WTC11 (cell line): ENCODE measurements around the gene NTRK3. TPM values are rescaled to one million over a fixed set of nuclear protein-coding genes. Genes with fewer than 3 reads are reported as not detected.

Source experiments
- ATAC-seq: fragments of 200-7000 bp; cut with Tn5 transposase; 2 replicates; pipeline ENCODE4 v1.10.0; 2021; ENCODE audit warnings: mild to moderate bottlenecking, moderate library complexity
- CTCF ChIA-PET: fragments of 300-600 bp; sonication (Branson Sonifier 250); formaldehyde crosslinking; loops from one replicate; lab custom pipeline; 2021; ENCODE audit warnings: antibody characterized with exemption; lab: Charles Lee
- POLR2A ChIA-PET: fragments of 350-600 bp; sonication (Branson Sonifier 250); formaldehyde crosslinking; loops from one replicate; lab custom pipeline; 2021; ENCODE audit warnings: antibody characterized with exemption; lab: Charles Lee
- DNase-seq: peaks from one replicate; pipeline ENCODE4 v3.0.0; 2021; ENCODE audit warnings: low spot score
- H3K27ac Mint-ChIP-seq: 2 replicates; pipeline ENCODE4 v1.8.0; 2021; ENCODE audit warnings: mixed read lengths
- H3K27me3 Mint-ChIP-seq: 2 replicates; pipeline ENCODE4 v1.8.0; 2021; ENCODE audit warnings: low read depth, mild to moderate bottlenecking, moderate library complexity, mixed read lengths
- H3K36me3 Mint-ChIP-seq: 2 replicates; pipeline ENCODE4 v1.8.0; 2021; ENCODE audit warnings: mixed read lengths
- H3K4me1 Mint-ChIP-seq: 2 replicates; pipeline ENCODE4 v1.8.0; 2022; ENCODE audit warnings: mixed read lengths
- H3K4me3 Mint-ChIP-seq: 2 replicates; pipeline ENCODE4 v1.8.0; 2021; ENCODE audit warnings: mild to moderate bottlenecking, moderate library complexity, mixed read lengths
- H3K9me3 Mint-ChIP-seq: 2 replicates; pipeline ENCODE4 v1.8.0; 2021; ENCODE audit warnings: mixed read lengths
- ATF1 ChIP-seq: sonication (generic); formaldehyde crosslinking; IDR thresholded peaks from 2 replicates; pipeline ENCODE4 v1.8.1; 2023; ENCODE audit warnings: mild to moderate bottlenecking, moderate library complexity, missing genetic modification reagents
- CBFB ChIP-seq: sonication (generic); formaldehyde crosslinking; IDR thresholded peaks from 2 replicates; pipeline ENCODE4 v1.8.1; 2022; ENCODE audit warnings: mild to moderate bottlenecking, low read depth, missing genetic modification reagents
- E2F5 ChIP-seq: sonication (generic); formaldehyde crosslinking; IDR thresholded peaks from 2 replicates; pipeline ENCODE4 v1.8.1; 2022; ENCODE audit warnings: mild to moderate bottlenecking, moderate library complexity, missing genetic modification reagents
- ESRRA ChIP-seq: sonication (generic); formaldehyde crosslinking; IDR thresholded peaks from 2 replicates; pipeline ENCODE4 v1.8.1; 2022; ENCODE audit warnings: mild to moderate bottlenecking, missing genetic modification reagents, borderline replicate concordance
- FOXJ3 ChIP-seq: sonication (generic); formaldehyde crosslinking; IDR thresholded peaks from 2 replicates; pipeline ENCODE4 v1.9.0; 2021; ENCODE audit warnings: missing genetic modification reagents, mild to moderate bottlenecking, borderline replicate concordance
- IRF1 ChIP-seq: sonication (generic); formaldehyde crosslinking; IDR thresholded peaks from 2 replicates; pipeline ENCODE4 v1.8.0; 2023; ENCODE audit warnings: missing genetic modification reagents
- JAZF1 ChIP-seq: fragments of 250-450 bp; sonication (Bioruptor Pico); IDR thresholded peaks from 2 replicates; pipeline ENCODE4 v1.9.0; 2021; ENCODE audit warnings: moderate library complexity, mild to moderate bottlenecking, inconsistent platforms
- MXD4 ChIP-seq: fragments of 250-450 bp; sonication (Bioruptor Pico); IDR thresholded peaks from 2 replicates; pipeline ENCODE4 v1.8.0; 2021; ENCODE audit warnings: mild to moderate bottlenecking, moderate library complexity, borderline replicate concordance
- NFE2L1 ChIP-seq: sonication (generic); formaldehyde crosslinking; IDR thresholded peaks from 2 replicates; pipeline ENCODE4 v1.8.1; 2023; ENCODE audit warnings: missing genetic modification reagents
- NR2C2 ChIP-seq: sonication (generic); formaldehyde crosslinking; IDR thresholded peaks from 2 replicates; pipeline ENCODE4 v1.8.0; 2022; ENCODE audit warnings: mild to moderate bottlenecking, missing genetic modification reagents
- PRDM15 ChIP-seq: sonication (generic); formaldehyde crosslinking; IDR thresholded peaks from 2 replicates; pipeline ENCODE4 v1.8.0; 2022; ENCODE audit warnings: missing genetic modification reagents
- RORB ChIP-seq: fragments of 250-450 bp; sonication (Bioruptor Pico); IDR thresholded peaks from 2 replicates; pipeline ENCODE4 v1.9.0; 2021; ENCODE audit warnings: mild to moderate bottlenecking
- ZNF121 ChIP-seq: sonication (generic); formaldehyde crosslinking; IDR thresholded peaks from 2 replicates; pipeline ENCODE4 v1.8.0; 2023; ENCODE audit warnings: missing genetic modification reagents
- ZNF232 ChIP-seq: sonication (generic); formaldehyde crosslinking; IDR thresholded peaks from 2 replicates; pipeline ENCODE4 v1.8.0; 2022; ENCODE audit warnings: mild to moderate bottlenecking, missing genetic modification reagents
- ZNF396 ChIP-seq: fragments of 250-450 bp; sonication (Bioruptor Pico); IDR thresholded peaks from 2 replicates; pipeline ENCODE4 v1.8.0; 2021; ENCODE audit warnings: mild to moderate bottlenecking, moderate library complexity, borderline replicate concordance
- ZNF423 ChIP-seq: fragments of 250-450 bp; sonication (Bioruptor Pico); IDR thresholded peaks from 2 replicates; pipeline ENCODE4 v2.1.2; 2022; ENCODE audit warnings: mild to moderate bottlenecking, moderate library complexity
- ZNF532 ChIP-seq: fragments of 250-450 bp; sonication (Bioruptor Pico); IDR thresholded peaks from 2 replicates; pipeline ENCODE4 v1.9.0; 2021; ENCODE audit warnings: mild to moderate bottlenecking, borderline replicate concordance
- total RNA-seq: library from RNA; stranded (reverse); gene quantifications from 3 replicates; pipeline ENCODE4 v1.2.3, GENCODE V29; 2021
- TF ChIP-seq, protein P1 (sequence below): fragments of 250-450 bp; sonication (Bioruptor Pico); conservative IDR thresholded peaks from 2 replicates; pipeline ENCODE4 v1.9.0; 2021; ENCODE audit warnings: mild to moderate bottlenecking
- TF ChIP-seq, protein P2 (sequence below): fragments of 200-600 bp; IDR thresholded peaks from 2 replicates; pipeline ENCODE4 v1.8.0; 2022; ENCODE audit warnings: antibody characterized with exemption

Gene NTRK3
- total RNA-seq, 1 experiment from 2014 or later: 12.3 TPM

GRCh38 chr15:87916208-87916607 is 340.3 kb downstream of the NTRK3 start:
- H3K9me3 Mint-ChIP-seq: peaks cover 19% of the 10 kb centered on the region
- POLR2A ChIA-PET: no interaction called here
- ATAC-seq: no peak
- TF ChIP-seq RORB (CRISPR knock-in tag) (no peak), NFE2L1 (CRISPR knock-in tag) (no peak), ZNF121 (CRISPR knock-in tag) (no peak), E2F5 (CRISPR knock-in tag) (no peak)
- TF ChIP-seq, all 79 proteins: peak for 0
- CTCF ChIA-PET: no interaction called here
- DNase-seq: no peak
- Mint-ChIP-seq H3K4me1 (no peaks in the 10 kb centered on the region), H3K27ac (no peak overlapping the region), H3K27me3 (no peaks in the 10 kb centered on the region; the same call in 1 of the 2 replicates), H3K36me3 (no peaks in the 10 kb centered on the region), H3K4me3 (no peak overlapping the region)

GRCh38 chr15:87910301-87910700 is 346.2 kb downstream of the NTRK3 start:
- Mint-ChIP-seq H3K4me3 (no peak overlapping the region), H3K4me1 (no peaks in the 10 kb centered on the region), H3K27me3 (no peaks in the 10 kb centered on the region), H3K27ac (no peak overlapping the region), H3K9me3 (peaks cover 13% of the 10 kb centered on the region), H3K36me3 (no peaks in the 10 kb centered on the region)
- ATAC-seq (no peak), DNase-seq (no peak)
- ChIA-PET CTCF (no interaction called here), POLR2A (no interaction called here)
- no peak for TF ChIP-seq NR2C2 (CRISPR knock-in tag)
- no peak for TF ChIP-seq JAZF1 (CRISPR knock-in tag)
- no peak for TF ChIP-seq ZNF532 (CRISPR knock-in tag)
- TF ChIP-seq, protein P1, sequence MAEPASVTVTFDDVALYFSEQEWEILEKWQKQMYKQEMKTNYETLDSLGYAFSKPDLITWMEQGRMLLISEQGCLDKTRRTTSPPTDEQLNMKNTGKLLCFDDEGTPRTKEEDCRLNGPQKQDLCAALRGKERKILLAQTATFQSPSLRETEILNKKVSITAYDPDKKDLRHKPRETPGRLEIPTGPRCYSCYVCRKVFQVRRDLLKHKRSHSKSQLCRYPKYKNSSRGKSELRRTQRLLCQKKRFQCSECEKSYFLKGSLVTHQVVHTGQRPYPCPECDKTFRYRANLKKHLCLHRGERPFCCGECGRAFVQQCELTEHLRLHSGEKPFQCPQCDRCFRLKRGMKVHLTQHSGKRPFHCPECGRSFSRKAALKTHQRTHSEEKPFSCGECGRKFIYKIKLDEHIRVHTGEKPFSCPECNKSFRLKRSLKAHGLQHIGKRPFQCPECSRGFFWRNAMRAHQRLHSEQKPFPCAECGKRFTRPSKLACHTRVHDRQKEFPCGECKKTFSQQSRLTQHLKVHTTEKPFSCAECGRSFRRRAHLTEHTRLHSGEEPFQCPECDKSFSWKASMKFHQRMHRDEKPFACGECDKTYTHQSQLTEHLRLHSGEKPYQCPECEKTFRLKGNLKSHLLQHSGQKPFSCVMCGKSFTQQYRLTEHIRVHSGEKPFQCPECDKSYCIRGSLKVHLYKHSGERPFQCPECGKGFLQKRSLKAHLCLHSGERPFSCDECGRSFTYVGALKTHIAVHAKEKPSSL (CRISPR knock-in tag): no peak
- TF ChIP-seq ZNF423 (CRISPR knock-in tag): no peak
- TF ChIP-seq ZNF396 (CRISPR knock-in tag): no peak
- no peak for TF ChIP-seq CBFB (CRISPR knock-in tag)
- no peak for TF ChIP-seq MXD4 (CRISPR knock-in tag)
- no peak for TF ChIP-seq PRDM15 (CRISPR knock-in tag)
- no peak for TF ChIP-seq ATF1 (CRISPR knock-in tag)
- no peak for TF ChIP-seq IRF1 (CRISPR knock-in tag)
- no peak for TF ChIP-seq ZNF232 (CRISPR knock-in tag)
- TF ChIP-seq E2F5 (CRISPR knock-in tag): no peak
- TF ChIP-seq, protein P2, sequence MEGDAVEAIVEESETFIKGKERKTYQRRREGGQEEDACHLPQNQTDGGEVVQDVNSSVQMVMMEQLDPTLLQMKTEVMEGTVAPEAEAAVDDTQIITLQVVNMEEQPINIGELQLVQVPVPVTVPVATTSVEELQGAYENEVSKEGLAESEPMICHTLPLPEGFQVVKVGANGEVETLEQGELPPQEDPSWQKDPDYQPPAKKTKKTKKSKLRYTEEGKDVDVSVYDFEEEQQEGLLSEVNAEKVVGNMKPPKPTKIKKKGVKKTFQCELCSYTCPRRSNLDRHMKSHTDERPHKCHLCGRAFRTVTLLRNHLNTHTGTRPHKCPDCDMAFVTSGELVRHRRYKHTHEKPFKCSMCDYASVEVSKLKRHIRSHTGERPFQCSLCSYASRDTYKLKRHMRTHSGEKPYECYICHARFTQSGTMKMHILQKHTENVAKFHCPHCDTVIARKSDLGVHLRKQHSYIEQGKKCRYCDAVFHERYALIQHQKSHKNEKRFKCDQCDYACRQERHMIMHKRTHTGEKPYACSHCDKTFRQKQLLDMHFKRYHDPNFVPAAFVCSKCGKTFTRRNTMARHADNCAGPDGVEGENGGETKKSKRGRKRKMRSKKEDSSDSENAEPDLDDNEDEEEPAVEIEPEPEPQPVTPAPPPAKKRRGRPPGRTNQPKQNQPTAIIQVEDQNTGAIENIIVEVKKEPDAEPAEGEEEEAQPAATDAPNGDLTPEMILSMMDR: no peak
- TF ChIP-seq ESRRA (CRISPR knock-in tag): no peak
- no peak for TF ChIP-seq FOXJ3
